ENCODE measurements around the gene SNCB.
"Not testable (repeated sequence)": the region's sequence is repeated elsewhere in the genome, so short reads cannot be mapped to it uniquely, and the experiment has no call there.

SNCB gene

GRCh38 chr5:176591667-176592066, 38.7 kb downstream of the SNCB start:
- H3K36me3 ChIP-seq (ENCODE audit: control insufficient read depth, low read depth, low read length); H3K27ac ChIP-seq (ENCODE audit: low read length); H3K4me1 ChIP-seq (ENCODE audit: control insufficient read depth, low read depth, low read length); H3K9me3 ChIP-seq (ENCODE audit: control insufficient read depth, low read depth, low read length); H3K9ac ChIP-seq (ENCODE audit: low read length); H3K4me3 ChIP-seq (ENCODE audit: low read length); H3K27me3 ChIP-seq (ENCODE audit: control insufficient read depth, insufficient read depth, low read length): not testable (repeated sequence)

- Histone ChIP-seq H3K27ac (ENCODE audit: low read length) (no peak overlapping the region), H3K4me3 (ENCODE audit: low read length) (no peak overlapping the region), H3K36me3 (ENCODE audit: control insufficient read depth, low read depth, low read length) (no peaks in the 10 kb centered on the region), H3K4me1 (ENCODE audit: control insufficient read depth, low read depth, low read length) (no peaks in the 10 kb centered on the region), H3K9me3 (ENCODE audit: control insufficient read depth, low read depth, low read length) (no peaks in the 10 kb centered on the region), H3K27me3 (ENCODE audit: control insufficient read depth, insufficient read depth, low read length) (no peaks in the 10 kb centered on the region), H3K9ac (ENCODE audit: low read length) (no peak overlapping the region)
These were observed 40.2 kb downstream of the SNCB start for GRCh38 chr5:176590035-176590717.

GRCh38 chr5:176589039-176589769, 41.1 kb downstream of the SNCB start:
- Histone ChIP-seq H3K36me3 (ENCODE audit: control insufficient read depth, low read depth, low read length) (no peaks in the 10 kb centered on the region), H3K4me3 (ENCODE audit: low read length) (no peak overlapping the region), H3K4me1 (ENCODE audit: control insufficient read depth, low read depth, low read length) (no peaks in the 10 kb centered on the region), H3K9ac (ENCODE audit: low read length) (no peak overlapping the region), H3K27me3 (ENCODE audit: control insufficient read depth, insufficient read depth, low read length) (no peaks in the 10 kb centered on the region), H3K27ac (ENCODE audit: low read length) (no peak overlapping the region), H3K9me3 (ENCODE audit: control insufficient read depth, low read depth, low read length) (no peaks in the 10 kb centered on the region)

GRCh38 chr5:176588297-176588696, 42.0 kb downstream of the SNCB start:
- Histone ChIP-seq H3K36me3 (ENCODE audit: control insufficient read depth, low read depth, low read length) (no peaks in the 10 kb centered on the region), H3K9ac (ENCODE audit: low read length) (no peak overlapping the region), H3K9me3 (ENCODE audit: control insufficient read depth, low read depth, low read length) (no peaks in the 10 kb centered on the region), H3K27me3 (ENCODE audit: control insufficient read depth, insufficient read depth, low read length) (no peaks in the 10 kb centered on the region), H3K27ac (ENCODE audit: low read length) (no peak overlapping the region), H3K4me1 (ENCODE audit: control insufficient read depth, low read depth, low read length) (no peaks in the 10 kb centered on the region), H3K4me3 (ENCODE audit: low read length) (no peak overlapping the region)

- no peak overlapping the region for H3K27ac ChIP-seq (ENCODE audit: low read length)
- no peaks in the 10 kb centered on the region for H3K27me3 ChIP-seq (ENCODE audit: control insufficient read depth, insufficient read depth, low read length)
- no peak overlapping the region for H3K9ac ChIP-seq (ENCODE audit: low read length)
- H3K9me3 ChIP-seq (ENCODE audit: control insufficient read depth, low read depth, low read length) = no peaks in the 10 kb centered on the region
- H3K4me1 ChIP-seq (ENCODE audit: control insufficient read depth, low read depth, low read length) = no peaks in the 10 kb centered on the region
- H3K4me3 ChIP-seq (ENCODE audit: low read length) = no peak overlapping the region
- H3K36me3 ChIP-seq (ENCODE audit: control insufficient read depth, low read depth, low read length) = no peaks in the 10 kb centered on the region
These were observed 42.9 kb downstream of the SNCB start for GRCh38 chr5:176587398-176587797.

GRCh38 chr5:176583076-176583475, 47.3 kb downstream of the SNCB start:
- H3K27me3 ChIP-seq (ENCODE audit: control insufficient read depth, insufficient read depth, low read length) = peaks cover 5% of the 10 kb centered on the region

GRCh38 chr5:176581361-176581760, 49.0 kb downstream of the SNCB start:
- peaks cover 5% of the 10 kb centered on the region for H3K27me3 ChIP-seq (ENCODE audit: control insufficient read depth, insufficient read depth, low read length)
- no peaks in the 10 kb centered on the region for H3K4me1 ChIP-seq (ENCODE audit: control insufficient read depth, low read depth, low read length)
- no peak overlapping the region for H3K4me3 ChIP-seq (ENCODE audit: low read length)
- no peak overlapping the region for H3K27ac ChIP-seq (ENCODE audit: low read length)
- H3K9me3 ChIP-seq (ENCODE audit: control insufficient read depth, low read depth, low read length) = no peaks in the 10 kb centered on the region
- no peaks in the 10 kb centered on the region for H3K36me3 ChIP-seq (ENCODE audit: control insufficient read depth, low read depth, low read length)
- no peak overlapping the region for H3K9ac ChIP-seq (ENCODE audit: low read length)

More at GRCh38 chr5:176583076-176583475, 47.3 kb downstream of the SNCB start:
- Histone ChIP-seq H3K27ac (ENCODE audit: low read length) (no peak overlapping the region), H3K9ac (ENCODE audit: low read length) (no peak overlapping the region), H3K9me3 (ENCODE audit: control insufficient read depth, low read depth, low read length) (no peaks in the 10 kb centered on the region), H3K36me3 (ENCODE audit: control insufficient read depth, low read depth, low read length) (no peaks in the 10 kb centered on the region), H3K4me3 (ENCODE audit: low read length) (no peak overlapping the region), H3K4me1 (ENCODE audit: control insufficient read depth, low read depth, low read length) (no peaks in the 10 kb centered on the region)

- Histone ChIP-seq H3K9me3 (ENCODE audit: control insufficient read depth, low read depth, low read length) (no peaks in the 10 kb centered on the region), H3K4me1 (ENCODE audit: control insufficient read depth, low read depth, low read length) (no peaks in the 10 kb centered on the region), H3K36me3 (ENCODE audit: control insufficient read depth, low read depth, low read length) (no peaks in the 10 kb centered on the region), H3K9ac (ENCODE audit: low read length) (no peak overlapping the region), H3K27me3 (ENCODE audit: control insufficient read depth, insufficient read depth, low read length) (peaks cover 5% of the 10 kb centered on the region), H3K4me3 (ENCODE audit: low read length) (no peak overlapping the region), H3K27ac (ENCODE audit: low read length) (no peak overlapping the region)
These were observed 51.0 kb downstream of the SNCB start for GRCh38 chr5:176579323-176579722.

GRCh38 chr5:176578391-176578808, 51.9 kb downstream of the SNCB start:
- no peak overlapping the region for H3K4me3 ChIP-seq (ENCODE audit: low read length)
- H3K36me3 ChIP-seq (ENCODE audit: control insufficient read depth, low read depth, low read length) = no peaks in the 10 kb centered on the region
- no peaks in the 10 kb centered on the region for H3K4me1 ChIP-seq (ENCODE audit: control insufficient read depth, low read depth, low read length)
- H3K9ac ChIP-seq (ENCODE audit: low read length) = no peak overlapping the region
- H3K9me3 ChIP-seq (ENCODE audit: control insufficient read depth, low read depth, low read length) = no peaks in the 10 kb centered on the region
- H3K27ac ChIP-seq (ENCODE audit: low read length) = no peak overlapping the region
- peaks cover 10% of the 10 kb centered on the region for H3K27me3 ChIP-seq (ENCODE audit: control insufficient read depth, insufficient read depth, low read length)

- no peak overlapping the region for H3K27ac ChIP-seq (ENCODE audit: low read length)
- no peaks in the 10 kb centered on the region for H3K4me1 ChIP-seq (ENCODE audit: control insufficient read depth, low read depth, low read length)
- no peak overlapping the region for H3K9ac ChIP-seq (ENCODE audit: low read length)
- peaks cover 10% of the 10 kb centered on the region for H3K27me3 ChIP-seq (ENCODE audit: control insufficient read depth, insufficient read depth, low read length)
- no peaks in the 10 kb centered on the region for H3K36me3 ChIP-seq (ENCODE audit: control insufficient read depth, low read depth, low read length)
- no peaks in the 10 kb centered on the region for H3K9me3 ChIP-seq (ENCODE audit: control insufficient read depth, low read depth, low read length)
- H3K4me3 ChIP-seq (ENCODE audit: low read length) = no peak overlapping the region
These were observed 52.8 kb downstream of the SNCB start for GRCh38 chr5:176577312-176578176.

GRCh38 chr5:176575488-176576422, 54.6 kb downstream of the SNCB start:
- H3K4me1 ChIP-seq (ENCODE audit: control insufficient read depth, low read depth, low read length) = no peaks in the 10 kb centered on the region
- no peak overlapping the region for H3K9ac ChIP-seq (ENCODE audit: low read length)
- peaks cover 10% of the 10 kb centered on the region for H3K27me3 ChIP-seq (ENCODE audit: control insufficient read depth, insufficient read depth, low read length)
- no peak overlapping the region for H3K4me3 ChIP-seq (ENCODE audit: low read length)
- H3K9me3 ChIP-seq (ENCODE audit: control insufficient read depth, low read depth, low read length) = no peaks in the 10 kb centered on the region
- no peak overlapping the region for H3K27ac ChIP-seq (ENCODE audit: low read length)
- H3K36me3 ChIP-seq (ENCODE audit: control insufficient read depth, low read depth, low read length) = no peaks in the 10 kb centered on the region
